Mesendoderm (in vitro differentiated cells): ENCODE measurements around the gene ABLIM1.

Experiments
- DNase-seq: peaks from one replicate; pipeline ENCODE4 v3.0.0; 2013
- H2AK5ac ChIP-seq: 2 replicates; pipeline ENCODE4 v1.6.1; 2013; ENCODE audit warnings: low read length, inconsistent platforms
- H2BK120ac ChIP-seq: 2 replicates; pipeline ENCODE4 v1.6.1; 2013; ENCODE audit warnings: low read depth, mild to moderate bottlenecking, low read length, moderate library complexity, mixed read lengths
- H2BK15ac ChIP-seq: replicated peaks from 2 replicates; pipeline ENCODE4 v1.6.1; 2013; ENCODE audit warnings: low read depth, mild to moderate bottlenecking, moderate library complexity
- H2BK5ac ChIP-seq: 2 replicates; pipeline ENCODE4 v1.6.1; 2013; ENCODE audit warnings: low read length, inconsistent platforms
- H3K18ac ChIP-seq: 2 replicates; pipeline ENCODE4 v1.6.1; 2013; ENCODE audit warnings: mild to moderate bottlenecking, low read length, mixed read lengths
- H3K23ac ChIP-seq: one replicate; pipeline ENCODE4 v1.6.1; 2013; ENCODE audit warnings: low read length
- H3K27ac ChIP-seq: 2 replicates; pipeline ENCODE4 v1.5.1; 2013; ENCODE audit warnings: low read depth, mild to moderate bottlenecking, inconsistent platforms, low read length, moderate library complexity
- H3K27me3 ChIP-seq: 2 replicates; pipeline ENCODE4 v1.6.1; 2013; ENCODE audit warnings: low read length, control low read depth, mild to moderate bottlenecking, inconsistent platforms; ENCODE audit not compliant: insufficient read depth, poor library complexity
- H3K36me3 ChIP-seq: 2 replicates; pipeline ENCODE4 v1.6.1; 2013; ENCODE audit warnings: low read length, inconsistent platforms; ENCODE audit not compliant: control insufficient read depth, insufficient read depth
- H3K4ac ChIP-seq: one replicate; pipeline ENCODE4 v1.6.1; 2013; ENCODE audit warnings: low read depth, mild to moderate bottlenecking, low read length, moderate library complexity
- H3K4me1 ChIP-seq: 2 replicates; pipeline ENCODE4 v1.6.1; 2013; ENCODE audit warnings: low read depth, low read length, inconsistent platforms; ENCODE audit not compliant: control insufficient read depth
- H3K4me2 ChIP-seq: 2 replicates; pipeline ENCODE4 v1.6.1; 2013; ENCODE audit warnings: low read length
- H3K4me3 ChIP-seq: 2 replicates; pipeline ENCODE4 v1.5.1; 2013; ENCODE audit warnings: mild to moderate bottlenecking, low read length
- H3K56ac ChIP-seq: one replicate; pipeline ENCODE4 v1.6.1; 2013; ENCODE audit warnings: low read length
- H3K79me1 ChIP-seq: 2 replicates; pipeline ENCODE4 v1.6.1; 2013; ENCODE audit warnings: low read length, inconsistent platforms
- H3K79me2 ChIP-seq: 2 replicates; pipeline ENCODE4 v1.6.1; 2013; ENCODE audit warnings: mild to moderate bottlenecking, low read length; ENCODE audit not compliant: control insufficient read depth, insufficient read depth
- H3K9ac ChIP-seq: 2 replicates; pipeline ENCODE4 v1.6.1; 2013; ENCODE audit warnings: low read length, inconsistent platforms
- H4K5ac ChIP-seq: one replicate; pipeline ENCODE4 v1.6.1; 2013; ENCODE audit warnings: low read length
- H4K8ac ChIP-seq: one replicate; pipeline ENCODE4 v1.6.1; 2013; ENCODE audit warnings: low read depth, mild to moderate bottlenecking, control low read depth, low read length, moderate library complexity
- WGBS: extraction: QIAGEN DNeasy Blood & Tissue Kit; methylation state at CpG from one replicate; pipeline ENCODE4 v1.1.7; 2013; ENCODE audit warnings: low lambda C conversion rate, missing lambda C conversion rate; ENCODE audit not compliant: insufficient coverage; ENCODE audit errors: extremely low coverage; 5-methylcytosine and 5-hydroxymethylcytosine counted together

The ABLIM1 gene

DNA sequence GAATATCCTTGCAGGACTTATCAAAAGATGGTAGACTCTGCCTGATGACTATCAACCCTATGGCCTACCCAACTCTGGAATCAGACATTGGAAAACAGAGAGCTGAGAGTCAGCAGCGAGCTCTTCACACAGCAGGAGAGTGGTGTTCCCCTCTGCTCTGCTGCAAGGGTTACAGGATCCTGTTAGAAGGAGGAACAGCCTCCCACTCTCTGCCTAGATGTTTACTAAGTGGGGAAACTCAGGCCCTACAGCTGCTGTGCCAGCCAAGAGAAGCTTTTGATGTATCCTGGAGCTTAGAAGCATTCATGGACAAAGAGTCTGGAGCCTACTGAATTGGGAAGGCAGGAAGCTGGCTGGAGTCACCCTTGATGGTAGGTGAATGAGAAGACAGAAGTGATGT is 104.6 kb downstream of the ABLIM1 start:
- Histone ChIP-seq H3K18ac (no peak overlapping the region), H2BK15ac (no peak overlapping the region), H2BK5ac (no peak overlapping the region), H3K23ac (no peak overlapping the region), H3K27ac (no peak overlapping the region), H2AK5ac (no peak overlapping the region), H3K56ac (no peak overlapping the region), H3K36me3 (no peaks in the 10 kb centered on the region), H4K8ac (no peak overlapping the region), H3K9ac (no peak overlapping the region), H3K4me1 (no peaks in the 10 kb centered on the region), H2BK120ac (no peak overlapping the region), H3K27me3 (no peaks in the 10 kb centered on the region), H4K5ac (no peak overlapping the region), H3K4me3 (no peak overlapping the region), H3K79me2 (no peaks in the 10 kb centered on the region), H3K4me2 (no peak overlapping the region), H3K79me1 (no peaks in the 10 kb centered on the region), H3K4ac (no peak overlapping the region)
- WGBS = no CpG with 5 or more reads among the region's 1 CpG
- no peak for DNase-seq

DNA sequence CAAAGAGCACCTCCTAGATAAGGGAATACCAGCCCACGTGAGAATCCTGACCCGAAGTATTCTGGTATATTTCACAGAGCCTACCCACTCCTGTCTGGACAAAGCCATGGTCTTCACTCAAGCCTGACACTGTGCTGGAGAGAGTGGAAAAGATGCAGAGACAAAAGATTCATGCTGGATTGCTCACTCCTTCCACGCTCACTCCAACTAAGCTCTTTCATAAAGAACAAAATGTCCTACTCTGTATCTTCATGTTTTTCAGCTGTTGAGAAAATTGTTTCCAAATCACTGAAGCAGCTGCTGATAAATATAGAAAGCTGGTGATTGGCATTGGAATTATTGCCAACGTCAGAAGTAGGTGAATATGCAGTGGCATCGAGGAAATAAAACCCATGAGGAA is 106.0 kb downstream of the ABLIM1 start:
- no peak overlapping the region for H2BK5ac ChIP-seq
- no peak overlapping the region for H3K27ac ChIP-seq
- no peak overlapping the region for H4K5ac ChIP-seq
- H3K4me3 ChIP-seq = no peak overlapping the region
- H3K18ac ChIP-seq = no peak overlapping the region
- no peaks in the 10 kb centered on the region for H3K4me1 ChIP-seq
- no peaks in the 10 kb centered on the region for H3K79me1 ChIP-seq
- no peak overlapping the region for H4K8ac ChIP-seq
- no peak overlapping the region for H3K56ac ChIP-seq
- no peak overlapping the region for H3K4me2 ChIP-seq
- H2BK120ac ChIP-seq = no peak overlapping the region
- no peak overlapping the region for H3K9ac ChIP-seq
- no peak overlapping the region for H3K4ac ChIP-seq
- H3K27me3 ChIP-seq = no peaks in the 10 kb centered on the region
- no CpG with 5 or more reads among the region's 5 CpGs for WGBS
- H3K79me2 ChIP-seq = no peaks in the 10 kb centered on the region
- no peak overlapping the region for H2AK5ac ChIP-seq
- no peak for DNase-seq
- no peaks in the 10 kb centered on the region for H3K36me3 ChIP-seq
- no peak overlapping the region for H3K23ac ChIP-seq
- no peak overlapping the region for H2BK15ac ChIP-seq

DNA sequence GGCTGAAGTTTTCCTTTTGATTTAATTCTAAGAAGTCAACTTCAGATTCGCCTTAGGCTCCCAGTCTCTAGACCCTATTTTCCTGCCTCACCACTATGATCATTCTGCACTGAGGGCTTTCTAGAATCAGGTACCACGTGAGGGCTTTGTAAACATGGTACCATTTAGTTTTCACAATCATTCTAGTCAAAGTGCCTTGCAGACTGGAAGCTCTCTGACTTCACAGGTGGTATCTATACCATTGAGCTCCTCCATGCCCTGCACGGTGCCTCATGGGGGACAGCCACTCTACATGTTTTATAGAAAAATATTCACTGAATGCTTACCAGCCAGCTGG is 106.5 kb downstream of the ABLIM1 start:
- H4K5ac ChIP-seq = no peak overlapping the region
- H3K23ac ChIP-seq = no peak overlapping the region
- no peak overlapping the region for H2BK120ac ChIP-seq
- no peaks in the 10 kb centered on the region for H3K4me1 ChIP-seq
- no peak overlapping the region for H3K4me3 ChIP-seq
- no peak overlapping the region for H3K9ac ChIP-seq
- no peak overlapping the region for H2AK5ac ChIP-seq
- H2BK5ac ChIP-seq = no peak overlapping the region
- no peak overlapping the region for H3K4me2 ChIP-seq
- DNase-seq = no peak
- H3K4ac ChIP-seq = no peak overlapping the region
- H3K79me1 ChIP-seq = no peaks in the 10 kb centered on the region
- no peak overlapping the region for H4K8ac ChIP-seq
- no peak overlapping the region for H2BK15ac ChIP-seq
- no peaks in the 10 kb centered on the region for H3K27me3 ChIP-seq
- H3K36me3 ChIP-seq = no peaks in the 10 kb centered on the region
- no peak overlapping the region for H3K27ac ChIP-seq
- no peak overlapping the region for H3K18ac ChIP-seq
- no CpG with 5 or more reads among the region's 3 CpGs for WGBS
- no peak overlapping the region for H3K56ac ChIP-seq
- no peaks in the 10 kb centered on the region for H3K79me2 ChIP-seq

DNA sequence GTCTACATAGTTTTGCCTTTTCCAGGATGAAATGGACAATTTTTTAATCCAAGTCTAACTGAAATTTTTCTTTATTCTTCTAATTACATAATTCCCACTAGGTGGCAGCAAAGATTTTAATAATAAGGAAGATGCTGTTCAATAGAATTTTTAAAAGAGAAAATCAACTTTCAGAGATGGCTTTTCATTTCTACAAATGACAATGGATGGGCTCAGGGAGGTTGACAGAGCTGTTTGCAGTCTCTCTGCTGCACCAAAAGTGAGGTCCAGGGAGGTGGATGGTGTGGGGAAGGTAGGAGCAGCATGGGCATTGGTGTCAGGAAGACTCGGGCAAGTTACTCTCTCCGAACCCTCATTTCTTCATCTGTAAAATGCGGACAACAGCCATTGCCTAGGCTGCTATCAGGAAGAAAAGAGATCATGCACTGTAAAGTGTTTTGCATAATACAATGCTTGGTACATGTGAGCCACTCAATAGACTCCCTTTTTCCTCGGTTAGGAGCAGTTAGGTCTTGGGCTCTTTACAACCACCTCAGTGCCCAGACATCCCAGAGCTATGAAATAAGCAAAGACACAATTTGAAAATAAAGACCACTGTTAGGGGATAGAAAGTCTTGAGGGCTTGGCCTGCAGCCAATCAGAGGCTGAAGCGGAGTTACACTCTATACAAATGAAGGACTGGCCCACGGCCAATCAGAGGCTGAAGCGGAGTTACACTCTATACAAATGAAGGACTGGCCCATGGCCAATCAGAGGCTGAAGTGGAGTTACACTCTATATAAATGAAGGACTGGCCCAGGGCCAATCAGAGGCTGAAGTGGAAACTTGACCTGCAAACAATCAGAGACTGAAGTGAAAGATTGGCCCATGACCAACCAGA is 107.1 kb downstream of the ABLIM1 start:
- Histone ChIP-seq H2AK5ac (no peak overlapping the region), H3K9ac (no peak overlapping the region), H2BK5ac (no peak overlapping the region), H3K18ac (no peak overlapping the region), H2BK15ac (no peak overlapping the region), H3K4ac (no peak overlapping the region), H4K5ac (no peak overlapping the region), H3K56ac (no peak overlapping the region), H3K79me2 (no peaks in the 10 kb centered on the region), H2BK120ac (no peak overlapping the region), H4K8ac (no peak overlapping the region), H3K4me2 (no peak overlapping the region), H3K4me3 (no peak overlapping the region), H3K27ac (no peak overlapping the region), H3K23ac (no peak overlapping the region), H3K36me3 (no peaks in the 10 kb centered on the region), H3K4me1 (no peaks in the 10 kb centered on the region), H3K27me3 (no peaks in the 10 kb centered on the region), H3K79me1 (no peaks in the 10 kb centered on the region)
- WGBS = no CpG with 5 or more reads among the region's 7 CpGs
- peak; percentile 13 for DNase-seq

GRCh38 chr10:114548662-114549061 is 109.4 kb downstream of the ABLIM1 start:
- Histone ChIP-seq H3K9ac (no peak overlapping the region), H3K18ac (no peak overlapping the region), H3K4me3 (no peak overlapping the region), H3K56ac (no peak overlapping the region), H3K4me1 (no peaks in the 10 kb centered on the region), H2AK5ac (no peak overlapping the region), H3K79me1 (no peaks in the 10 kb centered on the region), H3K27ac (no peak overlapping the region), H2BK5ac (no peak overlapping the region), H3K27me3 (no peaks in the 10 kb centered on the region), H3K79me2 (no peaks in the 10 kb centered on the region), H2BK15ac (no peak overlapping the region), H3K4me2 (no peak overlapping the region), H4K8ac (no peak overlapping the region), H3K23ac (no peak overlapping the region), H3K36me3 (no peaks in the 10 kb centered on the region), H3K4ac (no peak overlapping the region), H2BK120ac (no peak overlapping the region), H4K5ac (no peak overlapping the region)
- peak; percentile 61 for DNase-seq
- no CpG with 5 or more reads among the region's 5 CpGs for WGBS

- H2BK5ac ChIP-seq = no peak overlapping the region
- no peaks in the 10 kb centered on the region for H3K79me1 ChIP-seq
- no peak overlapping the region for H2BK15ac ChIP-seq
- no peak for DNase-seq
- H3K56ac ChIP-seq = no peak overlapping the region
- no peak overlapping the region for H3K27ac ChIP-seq
- H3K4me2 ChIP-seq = no peak overlapping the region
- H3K79me2 ChIP-seq = no peaks in the 10 kb centered on the region
- no peak overlapping the region for H3K18ac ChIP-seq
- H3K4ac ChIP-seq = no peak overlapping the region
- H2BK120ac ChIP-seq = no peak overlapping the region
- H3K4me1 ChIP-seq = no peaks in the 10 kb centered on the region
- no peak overlapping the region for H3K4me3 ChIP-seq
- no peaks in the 10 kb centered on the region for H3K27me3 ChIP-seq
- no peak overlapping the region for H2AK5ac ChIP-seq
- no peak overlapping the region for H4K8ac ChIP-seq
- no peaks in the 10 kb centered on the region for H3K36me3 ChIP-seq
- H4K5ac ChIP-seq = no peak overlapping the region
- H3K23ac ChIP-seq = no peak overlapping the region
- H3K9ac ChIP-seq = no peak overlapping the region
- no CpG with 5 or more reads among the region's 14 CpGs for WGBS
Measured at GRCh38 chr10:114547514-114547913, 110.6 kb downstream of the ABLIM1 start.
